Stimulated activated naive CD4-positive, alpha-beta T cell treated with Interleukin-2 at 50 U/mL for 16 hours (primary cell): ENCODE data around the gene TRIM74.
"Not testable (repeated sequence)": the region's sequence is repeated elsewhere in the genome, so short reads cannot be mapped to it uniquely, and the experiment has no call there.

Experiments
- DNase-seq: peaks from one replicate; lab custom pipeline; 2025; lab: John Stamatoyannopoulos, UW

TRIM74 gene

DNA sequence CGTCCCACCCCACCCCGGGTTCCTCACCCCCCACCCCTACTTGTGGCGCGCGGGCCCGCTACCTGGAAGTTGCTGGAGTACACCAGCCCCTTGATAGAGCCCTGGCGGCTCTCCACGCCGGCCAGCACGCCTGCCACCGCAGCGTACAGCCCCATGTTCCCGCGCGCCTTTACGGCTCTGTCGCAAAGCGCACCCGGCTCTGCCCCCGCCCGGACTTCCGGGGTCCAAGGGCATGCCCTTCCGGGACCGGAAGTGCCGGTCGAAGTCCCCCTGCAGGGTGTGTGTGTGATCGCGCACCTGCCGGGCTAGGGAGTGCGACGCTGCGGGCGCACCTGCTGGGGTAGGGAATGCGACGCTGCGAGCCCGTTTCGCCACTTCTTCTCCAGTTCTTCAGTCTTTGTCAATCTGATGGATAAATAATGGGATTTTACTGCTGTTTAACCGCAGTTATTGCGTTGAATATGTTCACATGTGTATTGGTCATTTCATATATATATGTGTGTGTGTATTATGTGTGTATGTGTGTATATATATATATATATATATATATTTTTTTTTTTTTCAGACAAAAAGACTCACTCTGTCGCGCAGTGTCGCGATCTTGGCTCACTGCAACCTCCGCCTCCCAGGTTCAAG, 14.6 kb downstream of the TRIM74 start:
- DNase-seq: not testable (repeated sequence)

DNA sequence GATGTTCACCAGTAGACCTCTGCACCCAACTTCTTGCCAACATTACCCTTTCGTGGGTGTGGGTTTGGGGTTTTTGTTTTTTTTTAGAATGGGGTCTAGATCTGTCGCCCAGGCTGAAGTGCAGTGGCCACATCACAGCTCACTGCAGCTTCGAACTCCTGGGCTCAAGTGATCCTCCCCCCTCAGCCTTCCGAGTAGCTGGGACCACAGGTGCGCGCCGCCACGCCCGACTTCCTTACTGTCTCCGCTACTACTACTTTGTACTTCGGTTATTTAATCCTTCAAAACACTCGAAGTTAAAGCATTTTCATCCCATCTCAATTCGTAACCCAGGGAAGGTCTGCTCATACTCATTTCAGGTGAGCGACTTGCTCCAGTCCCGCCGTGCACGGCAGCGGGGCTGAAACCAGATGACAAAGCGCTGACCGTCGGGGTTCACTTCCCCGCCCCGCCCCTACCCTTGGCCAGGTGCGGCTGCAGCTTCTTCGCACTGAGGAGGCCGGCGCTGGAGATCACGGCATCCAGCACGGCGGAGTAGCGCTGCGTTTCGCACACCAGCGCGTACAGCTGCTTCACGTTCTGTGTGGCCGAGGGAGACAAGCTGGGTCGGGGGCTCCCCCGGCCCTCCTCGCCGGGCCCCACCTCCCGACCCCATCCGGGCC, 15.2 kb downstream of the TRIM74 start:
- not testable (repeated sequence) for DNase-seq

DNA sequence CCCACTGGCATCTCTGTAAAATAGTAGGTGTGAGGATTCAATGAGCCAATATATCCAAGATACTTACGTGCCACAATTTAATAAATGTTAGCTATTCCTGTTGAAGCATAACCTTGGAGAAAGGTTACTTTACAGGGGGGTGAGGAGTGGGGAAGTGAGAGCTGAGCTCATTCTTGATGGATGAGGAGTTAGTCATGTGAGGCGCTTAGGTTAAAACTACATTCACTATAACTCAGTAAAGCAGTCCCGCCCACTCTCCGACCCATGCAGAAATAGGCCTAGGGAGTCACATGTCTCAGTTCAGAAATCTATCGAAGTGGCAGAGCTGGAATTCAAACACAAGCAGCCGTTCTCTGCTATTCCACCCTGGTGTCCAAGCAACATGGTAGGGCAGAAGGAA, 18.8 kb downstream of the TRIM74 start:
- not testable (repeated sequence) for DNase-seq

DNA sequence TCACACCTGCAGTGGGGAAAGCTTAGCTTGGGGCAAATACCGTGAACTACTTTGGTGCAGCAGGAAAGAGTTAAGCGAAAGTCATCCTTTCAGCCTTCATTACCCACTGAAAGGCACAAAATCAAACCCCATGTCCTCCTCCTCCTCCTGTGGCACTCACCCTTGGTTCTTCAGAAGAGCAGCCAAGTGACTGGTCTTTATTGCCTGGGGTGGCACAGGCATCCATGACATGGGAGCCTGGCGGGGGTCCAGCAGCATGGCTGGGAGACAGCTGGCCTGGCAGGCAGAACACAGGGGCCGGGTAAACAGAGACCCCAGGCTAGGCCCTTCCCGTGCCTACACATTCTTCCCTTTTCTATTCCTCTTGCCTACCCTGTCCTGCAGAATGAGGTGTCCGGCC, 19.6 kb downstream of the TRIM74 start:
- not testable (repeated sequence) for DNase-seq

DNA sequence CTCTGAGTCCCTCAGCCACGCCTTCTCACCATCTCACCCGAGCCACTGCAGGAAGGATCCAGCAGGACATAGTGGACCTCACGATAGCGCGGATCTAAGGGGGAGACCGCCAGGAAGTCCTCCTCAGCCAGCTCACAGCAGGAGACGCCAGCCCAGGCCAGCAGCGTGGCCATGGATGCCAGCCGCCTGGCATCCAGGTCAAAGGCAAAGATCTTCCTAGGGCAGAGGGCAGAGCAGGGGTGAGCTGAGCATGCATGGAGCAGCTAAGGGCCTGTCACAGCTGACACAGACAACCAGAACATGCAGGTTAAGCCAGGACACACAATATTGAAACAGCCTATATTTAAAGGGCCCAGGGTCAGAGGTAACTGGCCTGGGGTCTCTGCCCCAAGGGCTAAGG, 20.0 kb downstream of the TRIM74 start:
- DNase-seq: not testable (repeated sequence)

DNA sequence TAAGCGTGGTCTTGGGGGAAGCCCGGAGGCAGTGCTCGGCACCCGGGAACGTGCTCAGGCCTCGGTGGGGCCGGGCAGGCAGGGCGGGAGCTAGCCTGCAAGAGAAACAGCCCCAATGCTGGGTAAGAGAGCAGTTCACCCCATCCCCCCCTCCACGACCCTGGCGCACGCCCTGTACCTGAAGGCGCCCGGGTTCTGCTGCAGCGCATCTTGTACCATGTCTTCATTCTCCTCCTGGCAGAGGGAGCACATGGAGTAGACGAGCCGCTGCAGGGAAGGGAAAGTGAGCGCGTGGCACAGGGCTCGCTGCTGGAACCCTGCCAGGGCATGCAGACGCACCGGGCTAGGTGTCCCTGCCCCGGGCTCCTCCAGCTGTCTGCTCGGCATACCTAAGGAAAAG, 20.6 kb downstream of the TRIM74 start:
- DNase-seq: not testable (repeated sequence)

DNA sequence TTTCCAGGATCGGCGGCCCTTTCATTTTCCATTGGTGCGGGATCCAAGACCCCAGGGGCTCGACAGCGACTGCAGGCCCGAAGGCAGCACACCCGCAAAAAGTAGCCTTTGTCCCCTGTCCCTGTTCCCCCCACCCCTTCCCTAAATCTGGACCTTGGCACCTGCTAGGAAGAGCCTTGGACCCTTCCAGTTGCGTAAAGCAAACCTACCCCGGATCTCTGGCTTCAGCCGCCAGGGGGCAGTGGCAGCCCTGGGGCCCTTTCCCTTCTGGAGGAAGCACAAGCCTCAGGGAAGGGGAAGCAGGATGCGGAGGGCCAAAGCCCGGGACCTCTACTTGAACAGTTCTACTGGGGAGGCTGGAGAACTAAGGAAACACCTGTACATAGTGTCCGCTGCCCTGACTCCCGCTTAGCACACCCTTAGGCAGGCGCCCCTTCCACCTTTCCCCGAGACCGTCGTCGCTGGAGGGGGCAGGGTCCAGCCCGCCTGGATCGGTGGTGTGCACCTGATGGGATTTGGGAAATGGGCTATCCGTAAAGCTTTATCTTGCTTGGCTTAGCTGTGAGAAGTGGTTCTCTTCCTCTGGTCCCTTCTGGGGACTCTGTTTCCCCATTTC, 23.0 kb downstream of the TRIM74 start:
- DNase-seq: not testable (repeated sequence)

DNA sequence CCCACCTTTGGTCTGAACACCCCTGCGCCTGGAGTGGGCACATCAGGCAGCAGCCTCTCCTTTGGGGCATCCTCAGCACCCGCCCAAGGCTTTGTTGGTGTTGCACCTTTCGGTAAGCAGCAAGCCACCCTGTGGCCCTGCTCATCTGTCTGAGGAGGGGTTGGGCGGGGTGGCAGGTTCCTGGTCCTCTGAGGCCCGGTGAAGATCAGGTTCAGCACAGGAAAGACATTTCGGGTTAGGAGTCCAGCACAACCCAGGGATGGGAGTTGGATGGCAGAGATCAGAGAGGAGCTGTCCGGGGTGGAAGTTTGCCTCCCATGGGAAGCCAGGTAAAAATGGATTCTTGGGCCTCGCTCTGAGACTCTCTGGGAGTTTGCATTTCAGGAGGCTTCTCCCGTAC, 23.7 kb downstream of the TRIM74 start:
- not testable (repeated sequence) for DNase-seq

DNA sequence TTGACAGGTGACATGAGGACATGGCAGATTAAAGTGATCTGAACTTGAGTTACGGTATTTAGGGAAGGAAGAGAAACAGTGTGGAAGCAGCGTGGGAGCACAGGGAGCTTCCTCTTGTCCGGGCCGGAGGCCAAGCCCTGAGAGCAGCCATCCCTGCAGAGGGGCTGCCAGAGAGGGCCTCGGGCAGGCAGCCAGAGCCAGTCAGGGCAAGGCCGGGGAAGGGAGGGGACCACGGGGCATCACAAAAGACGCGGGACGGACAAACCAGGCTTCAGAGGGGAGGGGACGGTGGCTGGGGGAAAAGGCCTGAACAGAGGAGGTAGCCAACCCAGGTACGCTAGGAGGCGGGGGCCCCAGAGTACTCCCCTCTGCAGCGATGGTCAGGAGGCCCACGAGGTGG, 24.3 kb downstream of the TRIM74 start:
- not testable (repeated sequence) for DNase-seq

DNA sequence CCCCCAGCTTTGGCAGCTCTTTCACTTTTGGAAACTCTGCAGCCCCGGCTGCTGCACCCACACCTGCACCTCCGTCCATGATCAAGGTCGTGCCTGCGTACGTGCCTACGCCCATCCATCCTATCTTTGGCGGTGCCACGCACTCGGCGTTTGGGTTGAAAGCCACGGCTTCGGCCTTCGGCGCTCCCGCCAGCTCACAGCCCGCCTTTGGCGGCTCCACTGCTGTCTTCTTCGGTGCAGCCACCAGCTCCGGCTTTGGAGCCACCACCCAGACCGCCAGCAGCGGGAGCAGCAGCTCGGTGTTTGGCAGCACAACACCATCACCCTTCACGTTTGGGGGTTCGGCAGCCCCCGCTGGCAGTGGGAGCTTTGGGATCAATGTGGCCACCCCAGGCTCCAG, 26.3 kb downstream of the TRIM74 start:
- not testable (repeated sequence) for DNase-seq

DNA sequence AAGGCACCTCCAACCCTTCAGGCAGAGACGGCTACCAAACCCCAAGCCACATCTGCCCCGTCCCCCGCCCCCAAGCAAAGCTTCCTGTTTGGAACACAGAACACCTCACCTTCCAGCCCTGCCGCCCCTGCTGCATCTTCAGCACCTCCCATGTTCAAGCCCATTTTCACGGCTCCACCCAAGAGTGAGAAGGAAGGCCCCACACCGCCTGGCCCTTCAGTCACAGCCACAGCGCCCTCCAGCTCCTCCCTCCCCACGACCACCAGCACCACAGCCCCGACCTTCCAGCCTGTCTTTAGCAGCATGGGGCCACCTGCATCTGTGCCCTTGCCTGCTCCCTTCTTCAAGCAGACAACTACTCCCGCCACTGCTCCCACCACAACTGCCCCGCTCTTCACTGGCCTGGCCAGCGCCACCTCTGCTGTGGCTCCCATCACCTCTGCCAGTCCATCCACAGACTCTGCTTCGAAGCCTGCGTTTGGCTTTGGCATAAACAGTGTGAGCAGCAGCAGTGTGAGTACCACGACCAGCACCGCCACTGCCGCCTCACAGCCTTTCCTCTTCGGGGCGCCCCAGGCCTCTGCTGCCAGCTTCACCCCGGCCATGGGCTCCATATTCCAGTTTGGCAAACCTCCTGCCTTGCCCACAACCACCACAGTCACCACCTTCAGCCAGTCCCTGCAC, 27.1 kb downstream of the TRIM74 start:
- not testable (repeated sequence) for DNase-seq

DNA sequence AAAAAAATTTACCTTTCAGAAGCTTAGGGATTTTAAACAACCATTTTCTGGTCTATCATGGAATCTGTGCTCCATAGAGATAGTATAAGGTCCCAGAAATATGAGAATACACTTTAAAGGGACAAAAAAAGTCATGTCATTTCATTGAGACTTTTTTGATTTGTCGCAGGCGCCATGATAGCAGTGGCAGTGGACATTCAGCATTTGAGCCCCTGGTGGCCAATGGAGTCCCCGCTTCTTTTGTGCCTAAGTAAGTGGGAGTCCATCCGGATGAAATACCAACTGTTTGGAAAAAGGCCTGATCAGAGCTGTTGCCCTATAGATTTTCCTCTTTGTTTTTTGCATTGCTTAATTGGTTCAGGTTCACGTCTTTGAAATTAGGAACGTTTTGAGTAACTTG, 41.0 kb downstream of the TRIM74 start:
- not testable (repeated sequence) for DNase-seq

DNA sequence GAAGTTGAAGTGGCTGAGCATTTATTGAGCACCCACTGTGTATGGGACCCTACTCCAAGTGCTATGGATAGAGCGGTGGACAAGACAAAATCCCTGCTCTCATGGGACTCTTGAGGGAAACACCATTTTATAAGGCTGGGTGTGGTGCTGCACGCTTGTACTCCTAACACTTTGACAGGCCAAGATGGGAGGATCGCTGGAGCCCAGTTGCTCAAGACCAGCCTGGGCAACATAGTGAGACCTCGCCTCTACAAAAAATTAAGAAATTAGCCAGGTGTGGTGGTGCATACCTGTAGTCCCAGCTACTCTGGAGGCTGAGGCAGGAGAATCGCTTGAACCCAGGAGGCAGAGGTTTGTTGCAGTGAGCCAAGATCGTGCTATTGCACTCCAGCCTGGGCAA, 41.5 kb downstream of the TRIM74 start:
- DNase-seq: not testable (repeated sequence)

DNA sequence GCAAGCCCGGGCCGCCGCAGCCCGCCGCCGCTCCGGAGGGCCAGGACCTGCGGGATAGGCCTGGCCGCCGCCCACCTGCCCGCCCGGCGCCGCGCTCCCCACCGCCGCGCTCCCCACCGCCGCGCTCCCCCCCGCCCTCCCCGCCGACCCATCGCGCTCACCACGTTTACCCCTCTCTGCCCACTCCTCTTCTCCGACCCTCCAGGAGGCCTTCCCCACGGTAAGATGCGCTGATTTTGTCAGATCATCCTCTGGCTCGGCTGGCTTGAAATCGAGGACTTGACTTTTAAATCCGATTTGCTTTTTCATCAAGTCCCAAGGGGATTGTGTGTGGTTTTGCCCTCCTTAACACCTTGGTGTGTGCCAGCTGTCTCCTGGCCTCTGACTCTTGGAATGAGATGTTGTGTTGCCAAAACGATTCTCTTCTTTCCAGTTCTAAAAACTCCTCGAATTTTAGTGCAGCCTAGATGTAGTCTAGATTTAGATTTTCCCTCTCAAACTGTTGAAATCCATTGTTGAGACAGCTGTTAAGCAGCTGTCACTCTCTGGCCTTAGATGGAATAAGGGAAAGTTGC, 43.6 kb downstream of the TRIM74 start:
- peak; percentile 9 for DNase-seq

DNA sequence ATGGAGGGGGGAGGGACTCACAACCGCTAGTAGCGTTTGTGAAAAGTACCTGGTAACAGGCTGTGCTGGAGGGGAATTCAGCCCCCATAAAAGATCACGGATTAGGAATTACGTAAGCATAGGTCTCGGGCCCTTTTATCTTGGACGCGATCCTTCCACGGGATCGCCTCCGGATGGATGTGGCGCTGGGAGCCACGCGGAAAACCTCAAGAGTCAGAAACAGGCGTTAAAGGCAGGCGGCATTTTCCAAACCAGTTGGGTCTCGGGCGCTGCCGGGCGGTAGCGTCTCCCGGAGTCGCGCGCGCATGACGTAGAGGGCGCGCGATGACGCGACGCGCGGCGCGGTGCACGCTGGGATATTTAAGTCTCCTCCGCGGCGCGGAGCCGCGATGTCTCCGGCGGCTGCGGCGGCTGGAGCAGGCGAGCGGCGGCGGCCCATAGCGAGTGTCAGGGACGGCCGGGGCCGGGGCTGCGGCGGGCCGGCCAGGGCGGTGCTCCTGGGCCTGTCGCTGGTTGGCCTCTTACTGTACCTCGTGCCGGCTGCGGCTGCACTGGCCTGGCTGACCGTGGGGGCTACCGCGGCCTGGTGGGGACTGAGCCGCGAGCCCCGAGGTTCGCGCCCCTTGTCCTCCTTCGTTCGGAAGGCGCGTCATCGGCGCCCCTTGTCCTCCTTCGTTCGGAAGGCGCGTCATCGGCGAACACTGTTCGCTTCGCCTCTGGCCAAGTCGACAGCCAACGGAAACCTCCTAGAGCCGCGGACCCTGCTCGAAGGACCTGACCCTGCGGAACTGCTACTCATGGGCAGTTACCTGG, 44.3 kb downstream of the TRIM74 start, which contains the start of gene POM121:
Gene POM121 (plus strand): TSS at position 363 of the 813 bp plus-strand sequence. CDS start 27 bp downstream, at position 390.
- peak; percentile 68 for DNase-seq

DNA sequence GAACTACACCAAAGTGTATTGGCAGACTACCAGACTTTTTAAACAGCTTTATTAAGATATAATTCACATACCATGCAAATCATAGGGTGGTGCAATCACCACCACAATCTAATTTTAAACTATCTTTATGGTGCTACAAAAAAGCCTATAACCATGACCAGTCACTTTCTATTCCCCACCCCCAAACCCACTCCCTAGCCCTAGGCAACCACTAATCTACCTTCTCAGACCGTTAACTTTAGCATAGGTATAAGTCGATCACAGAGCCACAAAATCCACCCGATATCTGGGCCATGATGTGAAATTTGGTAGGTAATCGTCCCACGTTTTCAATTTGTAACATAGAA, 44.9 kb downstream of the TRIM74 start:
- no peak for DNase-seq

DNA sequence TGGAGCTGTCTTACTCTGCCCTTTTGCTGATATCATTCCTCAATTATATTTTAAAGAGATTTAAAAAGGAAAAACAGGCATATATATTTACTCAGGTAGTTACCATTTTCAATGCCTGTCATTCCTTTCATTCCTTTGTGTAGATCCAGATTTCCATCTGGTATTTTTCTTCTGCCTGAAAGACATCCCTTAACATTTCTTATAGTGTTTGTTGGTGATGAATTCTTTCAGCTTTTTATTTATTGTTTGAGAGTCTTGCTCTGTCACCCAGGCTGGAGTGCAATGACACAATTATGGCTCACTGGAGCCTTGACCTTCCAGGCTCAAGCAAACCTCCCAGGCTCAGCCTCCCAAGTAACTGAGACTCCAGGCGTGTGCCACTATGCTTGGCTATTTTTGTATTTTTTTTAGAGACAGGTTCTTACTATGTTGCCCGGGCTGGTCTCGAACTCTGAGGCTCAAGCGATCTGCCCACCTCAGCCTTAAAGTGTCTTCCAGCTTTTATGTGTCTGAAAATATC, 50.0 kb downstream of the TRIM74 start:
- DNase-seq: no peak

DNA sequence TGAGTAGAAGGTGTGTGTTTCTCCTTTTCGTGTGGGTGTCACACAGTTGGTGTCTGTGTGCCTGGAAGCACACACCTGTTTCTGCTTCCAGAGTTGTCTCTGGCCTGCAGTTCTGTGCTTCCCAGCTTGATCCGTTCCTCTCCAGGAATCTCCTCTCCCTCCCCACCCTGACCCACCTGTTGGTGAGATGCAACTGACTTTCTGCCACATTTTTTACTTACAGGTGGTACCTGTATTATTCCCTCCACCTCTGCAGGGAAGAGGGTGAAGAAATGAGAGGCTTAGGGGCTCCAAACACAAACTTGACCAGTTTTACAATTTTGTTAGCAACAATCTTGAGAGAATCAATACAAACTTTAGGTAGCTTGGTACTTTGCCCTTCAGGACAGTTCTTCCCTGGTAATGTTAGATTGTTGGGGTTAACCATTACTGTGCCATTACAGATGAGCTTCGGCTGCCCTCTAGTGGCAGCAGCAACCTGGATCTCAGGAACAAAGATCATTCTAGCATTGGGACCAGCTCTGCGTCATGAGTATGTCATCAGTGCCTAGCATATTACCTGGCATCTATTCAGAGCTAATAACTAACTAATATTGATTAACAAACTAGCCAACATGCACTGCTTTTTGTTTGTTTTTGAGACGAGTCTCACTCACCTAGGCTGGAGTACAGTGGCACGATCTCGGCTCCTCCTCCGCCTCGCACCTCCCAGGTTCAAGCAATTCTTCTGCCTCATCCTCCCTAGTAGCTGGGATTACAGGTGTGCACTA, 54.3 kb downstream of the TRIM74 start:
- DNase-seq: peak; percentile 31

DNA sequence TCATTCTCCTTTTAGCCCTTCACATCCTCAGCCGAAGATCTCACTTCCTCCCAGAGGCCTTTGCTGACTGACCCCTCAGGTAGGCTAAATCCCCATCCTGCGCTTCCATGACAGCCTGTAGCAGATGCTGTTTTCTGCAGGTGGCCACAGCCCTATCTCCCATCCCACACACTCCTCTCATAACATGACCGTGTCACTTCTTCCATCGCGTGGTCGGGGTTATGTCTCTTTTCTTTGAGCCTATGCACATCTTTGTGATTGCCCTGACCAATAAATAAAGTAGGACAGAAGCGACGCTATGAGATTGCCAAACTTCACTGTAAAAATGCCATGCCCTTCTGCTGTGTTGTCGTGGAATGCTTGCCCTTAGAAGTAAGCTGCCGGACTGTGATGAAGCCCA, 55.5 kb downstream of the TRIM74 start:
- DNase-seq: peak; percentile 5

DNA sequence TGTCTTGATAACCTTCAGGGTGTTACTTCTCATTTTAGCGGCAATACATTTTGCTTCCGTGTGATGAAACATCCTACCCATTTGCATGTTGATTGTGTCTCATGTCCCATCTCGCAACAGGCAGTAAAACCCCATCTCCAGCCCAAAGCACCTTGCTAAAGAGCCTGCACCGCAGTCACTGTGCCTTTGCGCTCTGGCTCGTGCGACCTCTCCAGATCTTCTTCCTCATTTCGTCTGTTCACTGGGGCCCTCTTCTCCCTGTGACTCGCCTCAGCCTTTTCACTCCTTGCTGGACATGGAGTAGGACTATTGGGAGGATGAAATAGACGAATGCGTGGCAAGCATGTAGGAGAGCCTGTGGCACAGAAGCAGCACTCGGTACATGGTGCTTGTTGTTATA, 57.9 kb downstream of the TRIM74 start:
- not testable (repeated sequence) for DNase-seq
